Measurements from ENCODE around the gene CFAP97D1. TPM values are rescaled to one million over a fixed set of nuclear protein-coding genes. Genes with fewer than 3 reads are reported as not detected.

CFAP97D1 gene
- total RNA-seq, 2 experiments from 2014 or later = 0.07 TPM; not detected in 1

DNA sequence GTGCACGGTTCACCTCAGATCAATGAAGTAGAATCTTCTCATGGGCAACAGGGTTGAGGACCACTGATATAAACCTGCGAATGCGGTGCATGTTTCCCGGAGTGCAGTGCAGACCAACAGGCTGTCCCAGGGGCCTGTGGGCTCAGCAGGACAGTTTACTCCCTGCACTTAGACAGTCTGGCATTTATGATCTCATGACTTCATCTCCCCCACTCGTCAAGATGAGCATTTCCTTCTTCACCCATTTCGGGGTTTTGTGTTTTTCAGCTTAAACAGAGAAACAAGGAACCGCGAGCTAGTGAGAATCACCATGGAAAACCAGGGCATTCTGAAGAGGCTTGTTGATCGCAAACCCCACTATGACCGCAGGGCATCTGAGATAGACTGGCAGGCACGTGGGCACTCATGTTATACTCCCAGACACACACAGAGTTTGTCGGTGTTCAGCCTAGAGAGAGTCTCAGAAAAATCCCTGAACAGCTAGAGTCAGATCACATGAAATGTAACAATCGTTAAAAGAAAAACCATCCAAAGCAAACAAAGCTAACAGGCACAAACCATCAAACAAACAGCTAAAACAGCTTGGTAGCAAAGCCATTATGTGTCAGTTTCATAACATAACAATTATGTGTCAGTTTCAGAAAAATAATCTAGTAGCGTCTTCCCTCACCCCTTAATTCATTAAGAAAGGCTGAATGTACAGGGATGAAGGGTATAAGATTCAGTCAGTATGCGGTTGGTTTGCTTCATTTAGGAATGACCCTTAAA is 2.9 kb downstream of the CFAP97D1 start:
- DNase-seq = no peak
- Mint-ChIP-seq H3K4me3 (no peak overlapping the region), H3K27ac (no peak overlapping the region), H3K4me1 (ENCODE audit: low read depth) (peaks cover 6% of the 10 kb centered on the region), H3K36me3 (ENCODE audit: low read depth) (no peaks in the 10 kb centered on the region), H3K27me3 (peaks cover 33% of the 10 kb centered on the region), H3K9me3 (no peaks in the 10 kb centered on the region)
- ChIA-PET CTCF (interaction anchor here (1.3 kb wide), 1 partner anchor 34 kb away, joined by 3 read pairs; no protein-coding TSS in a partner anchor), POLR2A (interaction anchor here (0.6 kb wide), 1 partner anchor 178 kb away, joined by 3 read pairs; no protein-coding TSS in a partner anchor)
- no peak for ATAC-seq
- intact Hi-C loops (cut with micrococcal nuclease) = no loop called here
- TF ChIP-seq, protein P1, sequence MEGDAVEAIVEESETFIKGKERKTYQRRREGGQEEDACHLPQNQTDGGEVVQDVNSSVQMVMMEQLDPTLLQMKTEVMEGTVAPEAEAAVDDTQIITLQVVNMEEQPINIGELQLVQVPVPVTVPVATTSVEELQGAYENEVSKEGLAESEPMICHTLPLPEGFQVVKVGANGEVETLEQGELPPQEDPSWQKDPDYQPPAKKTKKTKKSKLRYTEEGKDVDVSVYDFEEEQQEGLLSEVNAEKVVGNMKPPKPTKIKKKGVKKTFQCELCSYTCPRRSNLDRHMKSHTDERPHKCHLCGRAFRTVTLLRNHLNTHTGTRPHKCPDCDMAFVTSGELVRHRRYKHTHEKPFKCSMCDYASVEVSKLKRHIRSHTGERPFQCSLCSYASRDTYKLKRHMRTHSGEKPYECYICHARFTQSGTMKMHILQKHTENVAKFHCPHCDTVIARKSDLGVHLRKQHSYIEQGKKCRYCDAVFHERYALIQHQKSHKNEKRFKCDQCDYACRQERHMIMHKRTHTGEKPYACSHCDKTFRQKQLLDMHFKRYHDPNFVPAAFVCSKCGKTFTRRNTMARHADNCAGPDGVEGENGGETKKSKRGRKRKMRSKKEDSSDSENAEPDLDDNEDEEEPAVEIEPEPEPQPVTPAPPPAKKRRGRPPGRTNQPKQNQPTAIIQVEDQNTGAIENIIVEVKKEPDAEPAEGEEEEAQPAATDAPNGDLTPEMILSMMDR (IDR thresholded peaks at IDR 0.05) = no peak

DNA sequence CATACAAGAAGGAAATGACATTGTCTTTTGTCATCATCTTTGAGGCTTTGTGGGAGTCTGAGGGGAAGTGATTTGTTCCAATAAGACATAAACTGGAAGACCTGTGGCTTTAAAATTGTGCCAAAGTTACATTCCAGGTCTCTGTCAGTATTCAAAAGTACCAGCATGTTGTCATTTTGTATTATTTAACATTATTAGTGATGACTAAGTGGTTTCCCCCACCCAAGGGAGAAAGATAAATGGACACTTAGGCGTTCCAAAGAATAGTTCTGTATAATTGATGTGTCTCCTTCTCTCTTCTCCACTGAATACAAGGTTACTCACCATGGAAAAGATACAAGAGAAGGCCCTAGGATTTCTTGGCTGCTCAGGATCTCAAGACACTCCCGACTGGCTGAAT is 3.8 kb downstream of the CFAP97D1 start:
- intact Hi-C loops (cut with micrococcal nuclease) = no loop called here
- Mint-ChIP-seq H3K36me3 (ENCODE audit: low read depth) (no peaks in the 10 kb centered on the region), H3K9me3 (no peaks in the 10 kb centered on the region), H3K27me3 (peaks cover 33% of the 10 kb centered on the region), H3K4me1 (ENCODE audit: low read depth) (peaks cover 6% of the 10 kb centered on the region), H3K4me3 (no peak overlapping the region), H3K27ac (no peak overlapping the region)
- DNase-seq (no peak), ATAC-seq (no peak)
- CTCF ChIA-PET = interaction anchor here (0.6 to 1.4 kb wide), 3 partner anchors 18 to 62 kb away, joined by 3 to 4 read pairs (median 3); no protein-coding TSS in a partner anchor
- POLR2A ChIA-PET = no interaction called here
- TF ChIP-seq, protein P1 (IDR thresholded peaks at IDR 0.05) = no peak

DNA sequence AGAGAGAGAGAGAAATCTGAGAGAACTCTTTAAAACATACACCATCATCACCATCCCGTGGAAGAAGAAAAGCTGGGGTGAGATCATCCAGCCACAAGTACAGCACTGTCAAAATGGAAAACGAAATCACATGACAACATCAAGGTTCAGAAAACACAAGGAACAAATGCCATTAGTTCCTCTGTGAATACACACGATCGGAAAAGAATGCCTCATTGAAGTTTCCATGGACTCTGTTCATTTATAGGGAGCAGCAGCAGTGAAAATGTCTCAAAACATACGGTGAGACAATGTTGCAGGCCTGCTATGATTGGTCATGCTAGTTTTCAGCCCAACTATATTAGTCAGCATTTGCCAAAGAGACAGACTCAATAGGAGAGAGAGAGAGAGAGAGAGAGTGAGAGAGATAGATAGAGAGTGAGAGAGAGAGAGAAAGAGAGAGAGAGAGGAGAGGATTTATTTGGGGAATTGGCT is 4.4 kb downstream of the CFAP97D1 start:
- Mint-ChIP-seq H3K4me3 (no peak overlapping the region), H3K36me3 (ENCODE audit: low read depth) (no peaks in the 10 kb centered on the region), H3K4me1 (ENCODE audit: low read depth) (peaks cover 2% of the 10 kb centered on the region), H3K9me3 (no peaks in the 10 kb centered on the region), H3K27me3 (peaks cover 32% of the 10 kb centered on the region), H3K27ac (no peak overlapping the region)
- intact Hi-C loops (cut with micrococcal nuclease) = no loop called here
- DNase-seq (no peak), ATAC-seq (no peak)
- CTCF ChIA-PET = interaction anchor here (0.6 to 1.4 kb wide), 4 partner anchors 18 to 62 kb away, joined by 3 to 4 read pairs (median 3); no protein-coding TSS in a partner anchor
- TF ChIP-seq, protein P1 (IDR thresholded peaks at IDR 0.05) = no peak
- POLR2A ChIA-PET = no interaction called here

DNA sequence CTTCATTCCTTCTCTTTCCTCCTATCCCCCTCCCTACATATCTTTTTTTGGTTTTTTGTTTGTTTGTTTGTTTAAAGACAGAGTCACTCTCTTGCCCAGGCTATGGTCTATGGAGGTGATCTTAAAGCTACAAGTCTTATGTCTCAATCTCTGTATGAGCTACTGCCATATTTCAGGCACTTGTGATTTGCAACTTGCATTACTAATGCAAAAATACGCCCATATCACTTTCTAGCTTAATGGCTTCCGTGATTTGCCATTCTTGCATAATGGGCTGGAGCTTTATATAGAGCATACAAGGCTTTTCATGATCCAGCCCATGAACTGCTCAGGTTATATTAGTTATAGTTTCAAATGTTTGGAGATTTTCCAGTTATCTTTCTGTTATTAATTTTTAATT is 7.5 kb downstream of the CFAP97D1 start:
- Mint-ChIP-seq H3K27ac (no peak overlapping the region), H3K36me3 (ENCODE audit: low read depth) (no peaks in the 10 kb centered on the region), H3K27me3 (peaks cover 14% of the 10 kb centered on the region), H3K4me1 (ENCODE audit: low read depth) (peaks cover 4% of the 10 kb centered on the region), H3K9me3 (no peaks in the 10 kb centered on the region), H3K4me3 (no peak overlapping the region)
- TF ChIP-seq, protein P1 (IDR thresholded peaks at IDR 0.05) = no peak
- POLR2A ChIA-PET = no interaction called here
- DNase-seq (no peak), ATAC-seq (no peak)
- intact Hi-C loops (cut with micrococcal nuclease) = no loop called here
- CTCF ChIA-PET = interaction anchor here (1.1 to 1.7 kb wide), 2 partner anchors 91 to 92 kb away, joined by 3 to 5 read pairs; no protein-coding TSS in a partner anchor

DNA sequence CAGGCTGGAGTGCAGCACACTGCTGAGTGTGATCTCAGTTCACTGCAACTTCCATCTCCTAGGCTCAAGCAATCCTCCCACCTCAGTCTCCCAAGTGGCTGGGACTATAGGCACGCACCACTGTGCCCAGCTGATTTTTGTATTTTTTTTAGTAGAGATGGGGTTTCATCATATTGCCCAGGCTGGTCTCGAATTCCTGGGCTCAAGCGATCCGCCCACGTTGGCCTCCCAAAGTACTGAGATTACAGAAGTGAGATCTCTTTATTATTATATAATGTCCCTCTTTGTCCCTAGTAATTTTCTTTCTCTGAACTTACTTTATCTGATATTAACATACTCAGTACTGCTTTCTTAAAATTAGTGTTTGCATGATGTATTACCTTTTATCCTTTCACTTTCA is 8.3 kb downstream of the CFAP97D1 start:
- Mint-ChIP-seq H3K9me3 (no peaks in the 10 kb centered on the region), H3K27me3 (peaks cover 15% of the 10 kb centered on the region), H3K4me3 (no peak overlapping the region), H3K36me3 (ENCODE audit: low read depth) (no peaks in the 10 kb centered on the region), H3K27ac (no peak overlapping the region), H3K4me1 (ENCODE audit: low read depth) (peaks cover 4% of the 10 kb centered on the region)
- DNase-seq (no peak), ATAC-seq (no peak)
- TF ChIP-seq, protein P1 (IDR thresholded peaks at IDR 0.05) = no peak
- intact Hi-C loops (cut with micrococcal nuclease) = no loop called here
- POLR2A ChIA-PET = no interaction called here
- CTCF ChIA-PET = interaction anchor here (0.6 to 1.7 kb wide), 3 partner anchors 90 to 271 kb away, joined by 3 to 5 read pairs (median 3); no protein-coding TSS in a partner anchor

Measured in activated CD8-positive, alpha-beta T cell treated with anti-CD3 and anti-CD28 coated beads for 36 hours (primary cell).